ENCODE results near the gene IFNGR2. TPM values are rescaled to one million over a fixed set of nuclear protein-coding genes. Genes with fewer than 3 reads are reported as not detected.

IFNGR2 gene
- total and polyA plus RNA-seq, 2 donors (not counting 3 experiments of a cell fraction or from before 2014, with no cell fraction given), result 44.2 to 46.1 TPM

- Histone ChIP-seq H3K9me1 (replicated peaks; ENCODE audit: control insufficient read depth, extremely low read depth, insufficient read depth, low read length) (no peaks in the 10 kb centered on the region), H3K4me3 (replicated peaks in 1 of 3; ENCODE audit: insufficient read depth in 1 of 3, low read depth in 1 of 3, low read length in 3 of 3) (no peak overlapping the region), H4K20me1 (replicated peaks; ENCODE audit: control insufficient read depth, extremely low read depth, insufficient read depth, low read length) (no peaks in the 10 kb centered on the region), H3K4me1 (ENCODE audit: control insufficient read depth, extremely low read depth, insufficient read depth, low read length) (no peaks in the 10 kb centered on the region), H3K9me3 (replicated peaks; ENCODE audit: control insufficient read depth, insufficient read depth, low read length) (no peaks in the 10 kb centered on the region), H3K9ac (replicated peaks; ENCODE audit: extremely low read depth, insufficient read depth, low read length) (no peak overlapping the region), H3K27ac (ENCODE audit: insufficient read depth, low read depth, low read length) (no peak overlapping the region), H3K4me2 (ENCODE audit: insufficient read depth, low read length) (no peak overlapping the region), H3K79me2 (ENCODE audit: control insufficient read depth, insufficient read depth, low read length) (no peaks in the 10 kb centered on the region), H3K27me3 (ENCODE audit: control insufficient read depth in 2 of 2, insufficient read depth in 2 of 2, low read length in 2 of 2) (no peaks in the 10 kb centered on the region), H2AFZ (ENCODE audit: low read depth, low read length) (no peak overlapping the region), H3K36me3 (ENCODE audit: control insufficient read depth in 2 of 2, extremely low read depth in 1 of 2, insufficient read depth in 2 of 2, low read length in 2 of 2) (no peaks in the 10 kb centered on the region)
- intact Hi-C loops (cut with micrococcal nuclease) (no loop called here), dilution Hi-C loops (cut with MboI; ENCODE audit: extremely low pct_ligation_motif_present, low sequenced_read_pairs) (no loop called here)
- ChIA-PET POLR2A (no interaction called here), CTCF (interaction anchor here (1.0 to 1.5 kb wide), 2 partner anchors 11 to 30 kb away, joined by 3 to 4 read pairs; no protein-coding TSS in a partner anchor)
- TF ChIP-seq GATA2 (IDR thresholded peaks at IDR 0.05; ENCODE audit: insufficient read depth, insufficient read length, low read depth, low read length) (no peak), EZH2 (IDR thresholded peaks at IDR 0.05; ENCODE audit: borderline replicate concordance, low read depth, low read length, severe bottlenecking) (no peak), MAX (IDR thresholded peaks at IDR 0.05; ENCODE audit: insufficient read depth, insufficient read length) (no peak), CTCF (IDR thresholded peaks at IDR 0.05; ENCODE audit: extremely low read depth in 1 of 2, insufficient read depth in 1 of 2, low read depth in 1 of 2, low read length in 2 of 2) (no peak), POLR2AphosphoS5 (IDR thresholded peaks at IDR 0.05; ENCODE audit: insufficient read depth, low read depth, low read length) (no peak), MYC (IDR thresholded peaks at IDR 0.05; ENCODE audit: low read depth, low read length) (no peak), POLR2A (IDR thresholded peaks at IDR 0.05; ENCODE audit: low read depth, low read length) (no peak), FOS (IDR thresholded peaks at IDR 0.05; ENCODE audit: borderline replicate concordance, insufficient read depth, low read length) (no peak), JUN (IDR thresholded peaks at IDR 0.05; ENCODE audit: borderline replicate concordance, insufficient read depth, insufficient read length, low read depth) (no peak)
- FAIRE-seq (no peak), DNase-seq (ENCODE audit: low read depth, low spot score) (no peak)
- no TSS peak for BruUV-seq (replicated peaks)
Measured at GRCh38 chr21:33391656-33392055, 11.6 kb upstream of the IFNGR2 start.

Measured in endothelial cell of umbilical vein (primary cell).